Left renal cortex interstitium (tissue), 4 donors: ENCODE data around the gene RASL12. TPM values are rescaled to one million over a fixed set of nuclear protein-coding genes. Genes with fewer than 3 reads are reported as not detected.
"Not testable (repeated sequence)": the region's sequence is repeated elsewhere in the genome, so short reads cannot be mapped to it uniquely, and the experiment has no call there.

Experiments used
- DNase-seq, 4 donors: peaks; one replicate each; pipeline ENCODE4 v3.0.0-alpha.2; 2013; ENCODE audit warnings: low read depth in 4 of 4, low spot score in 2 of 4, missing footprints in 1 of 4
- polyA plus RNA-seq, 4 donors: library from polyadenylated mRNA; unstranded; fragments of 120-200 nt; gene quantifications; one replicate each; pipeline ENCODE4 v1.2.1, GENCODE V29; 2013; ENCODE audit not compliant: insufficient read length in 4 of 4

Gene RASL12
- polyA plus RNA-seq, 4 donors = 6.1 to 8.1 (median 7.4) TPM

GRCh38 chr15:65076486-65077290, 8.9 kb upstream of the RASL12 start, which contains the start of gene KBTBD13:
KBTBD13 (plus strand) TSS chr15:65076746; CDS start chr15:65076816, 70 bp downstream.
- no peak for DNase-seq

GRCh38 chr15:65075607-65076395, 8.0 kb upstream of the RASL12 start:
- not testable (repeated sequence) for DNase-seq

GRCh38 chr15:65074946-65075345, 7.2 kb upstream of the RASL12 start:
- DNase-seq = not testable (repeated sequence)

GRCh38 chr15:65072617-65073016, 4.8 kb upstream of the RASL12 start:
- no peak for DNase-seq

- no peak for DNase-seq
These were observed 4.2 kb upstream of the RASL12 start for GRCh38 chr15:65072027-65072426.

- no peak for DNase-seq
These were observed 3.6 kb upstream of the RASL12 start for GRCh38 chr15:65071381-65071811.

- no peak for DNase-seq
These were observed 2.2 kb upstream of the RASL12 start for GRCh38 chr15:65069779-65070546.

- DNase-seq = no peak
These were observed 1.4 kb upstream of the RASL12 start for GRCh38 chr15:65069179-65069578.

GRCh38 chr15:65068403-65068788, 605 bp upstream of the RASL12 start:
- DNase-seq = no peak

GRCh38 chr15:65067317-65067644, 510 bp downstream of the RASL12 start:
- DNase-seq = no peak

GRCh38 chr15:65066635-65067316, 1.0 kb downstream of the RASL12 start:
- DNase-seq = no peak

- no peak for DNase-seq
These were observed 1.7 kb downstream of the RASL12 start for GRCh38 chr15:65066001-65066634.

GRCh38 chr15:65062726-65063125, 5.1 kb downstream of the RASL12 start:
- no peak for DNase-seq

GRCh38 chr15:65062061-65062460, 5.7 kb downstream of the RASL12 start:
- DNase-seq = no peak

GRCh38 chr15:65060641-65061397, 7.0 kb downstream of the RASL12 start:
- no peak for DNase-seq

GRCh38 chr15:65059931-65060596, 7.7 kb downstream of the RASL12 start:
- no peak for DNase-seq

- no peak for DNase-seq
These were observed 8.4 kb downstream of the RASL12 start for GRCh38 chr15:65059369-65059750.

GRCh38 chr15:65058394-65059368, 9.1 kb downstream of the RASL12 start:
- no peak for DNase-seq
